ENCODE data around the gene RELA. TPM values are rescaled to one million over a fixed set of nuclear protein-coding genes. Genes with fewer than 3 reads are reported as not detected.
A peak's percentile ranks its signal among the peaks of the same experiment; 100 is the strongest.

RELA gene
- total RNA-seq, 1 donor from 2014 or later, result 64.8 TPM

DNA sequence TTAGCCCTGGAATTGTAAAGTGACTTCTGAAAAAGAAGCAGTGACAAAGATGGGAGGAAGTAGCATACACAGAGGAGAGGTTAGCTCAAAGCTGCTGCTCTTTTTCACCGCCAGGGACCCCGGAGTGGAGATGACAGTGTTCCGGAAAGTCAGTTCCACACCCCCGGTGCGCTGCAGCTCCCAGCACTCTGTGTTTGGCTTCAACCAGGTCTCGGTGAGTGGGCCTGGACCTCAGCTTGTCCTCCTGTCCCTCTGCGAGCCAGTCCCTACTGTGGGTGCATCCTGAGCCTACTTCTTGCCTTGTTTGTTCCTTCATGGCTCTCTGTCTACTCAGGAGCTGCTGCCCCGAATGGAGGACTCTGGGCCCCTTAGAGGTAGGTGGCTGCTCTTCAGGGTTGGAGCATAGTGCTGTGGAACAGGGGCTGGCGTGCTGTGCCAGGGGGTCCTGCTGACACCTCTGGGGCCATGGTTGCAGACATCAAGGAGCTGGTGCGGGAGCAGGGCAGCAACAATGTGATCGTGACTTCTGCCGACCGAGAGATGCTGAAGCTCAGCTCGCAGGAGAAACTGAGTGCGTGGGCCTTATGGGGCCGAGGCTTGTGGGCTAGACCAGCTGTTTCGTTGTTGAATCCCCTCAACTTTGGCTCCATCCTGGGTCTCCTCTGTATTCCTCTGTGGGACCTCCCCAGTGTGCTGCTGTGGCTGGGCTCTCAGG, 45.4 kb downstream of the RELA start:
- Mint-ChIP-seq H3K27me3 (no peaks in the 10 kb centered on the region), H3K4me1 (ENCODE audit: unreplicated experiment) (peaks cover 11% of the 10 kb centered on the region), H3K36me3 (peaks cover 1% of the 10 kb centered on the region), H3K9me3 (no peaks in the 10 kb centered on the region), H3K4me3 (peak overlapping the region; percentile 96), H3K27ac (peak overlapping the region; percentile 91)
- no peak for TF ChIP-seq CTCF (conservative IDR thresholded peaks at IDR 0.05)
- no peak for DNase-seq (ENCODE audit: extremely low spot score, unreplicated experiment)

DNA sequence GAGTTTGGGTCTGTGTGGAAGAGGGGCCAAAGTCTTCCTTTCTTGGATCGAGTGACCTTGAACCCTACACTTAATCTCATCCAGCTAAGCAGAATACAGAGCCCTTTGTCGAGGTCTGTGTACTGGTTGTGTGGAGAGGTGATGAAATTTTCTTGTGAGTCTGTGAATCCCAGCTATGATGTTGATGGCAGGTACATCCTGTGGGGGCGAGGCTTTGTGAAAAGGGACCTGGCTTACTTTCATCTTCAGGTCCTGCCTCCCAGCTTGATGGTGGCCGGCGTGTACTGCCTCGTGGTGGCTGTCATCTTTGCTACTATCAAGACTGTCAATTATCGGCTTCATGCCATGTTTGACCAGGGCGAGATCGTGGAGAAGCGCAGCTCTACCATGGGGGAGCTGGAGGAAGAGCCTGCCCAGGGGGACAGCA, 46.1 kb downstream of the RELA start:
- peak overlapping the region; percentile 96 for H3K4me3 Mint-ChIP-seq
- peaks cover 5% of the 10 kb centered on the region for H3K36me3 Mint-ChIP-seq
- H3K27ac Mint-ChIP-seq, result peak overlapping the region; percentile 91
- peaks cover 16% of the 10 kb centered on the region for H3K4me1 Mint-ChIP-seq (ENCODE audit: unreplicated experiment)
- TF ChIP-seq CTCF (conservative IDR thresholded peaks at IDR 0.05), result no peak
- no peak for DNase-seq (ENCODE audit: extremely low spot score, unreplicated experiment)
- no peaks in the 10 kb centered on the region for H3K27me3 Mint-ChIP-seq
- H3K9me3 Mint-ChIP-seq, result no peaks in the 10 kb centered on the region

DNA sequence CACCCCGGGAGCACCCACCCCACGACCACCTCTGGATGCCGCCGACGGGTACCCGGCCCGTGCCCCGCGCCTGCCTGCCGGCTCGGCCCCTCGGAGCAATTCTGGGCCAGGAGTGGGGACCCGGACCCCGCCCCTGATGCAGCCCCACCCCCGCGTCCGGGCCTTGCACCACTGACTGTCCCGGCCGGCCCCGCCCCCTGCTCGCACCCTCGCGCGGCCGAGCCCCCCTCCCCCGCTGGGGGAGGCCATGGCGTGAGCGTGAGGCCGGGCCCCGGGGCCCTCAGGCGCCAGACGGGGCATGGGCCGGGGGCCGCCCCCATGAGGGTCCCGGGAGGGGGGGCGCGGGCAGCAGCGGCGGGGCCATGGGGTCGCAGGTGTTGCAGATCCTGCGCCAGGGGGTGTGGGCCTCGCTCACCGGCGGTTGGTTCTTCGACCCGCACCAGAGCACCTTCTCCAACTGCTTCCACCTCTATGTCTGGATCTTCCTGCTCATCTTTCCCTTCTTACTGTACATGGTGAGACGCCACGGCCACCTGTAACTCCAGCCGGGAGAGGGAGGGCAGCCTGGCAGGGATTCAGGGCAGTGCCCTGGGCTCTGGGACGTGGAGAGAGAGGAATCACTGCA, 46.7 kb downstream of the RELA start:
- H3K27me3 Mint-ChIP-seq, result no peaks in the 10 kb centered on the region
- peak overlapping the region; percentile 98 for H3K27ac Mint-ChIP-seq
- H3K4me3 Mint-ChIP-seq, result peak overlapping the region; percentile 96
- H3K4me1 Mint-ChIP-seq (ENCODE audit: unreplicated experiment), result peaks cover 16% of the 10 kb centered on the region
- peaks cover 5% of the 10 kb centered on the region for H3K36me3 Mint-ChIP-seq
- H3K9me3 Mint-ChIP-seq, result no peaks in the 10 kb centered on the region
- no peak for DNase-seq (ENCODE audit: extremely low spot score, unreplicated experiment)
- no peak for TF ChIP-seq CTCF (conservative IDR thresholded peaks at IDR 0.05)

GRCh38 chr11:65615229-65615949, 47.3 kb downstream of the RELA start, which contains the start of gene PCNX3:
TSS of gene PCNX3 (plus strand) at chr11:65615776. CDS start at chr11:65616312, 536 bp downstream.
- no peaks in the 10 kb centered on the region for H3K9me3 Mint-ChIP-seq
- H3K4me3 Mint-ChIP-seq, result peak within 1 kb of the TSS; percentile 96
- peak within 1 kb of the TSS; percentile 98 for H3K27ac Mint-ChIP-seq
- TF ChIP-seq CTCF (conservative IDR thresholded peaks at IDR 0.05), result no peak
- peaks cover 21% of the 10 kb centered on the region for H3K4me1 Mint-ChIP-seq (ENCODE audit: unreplicated experiment)
- DNase-seq (ENCODE audit: extremely low spot score, unreplicated experiment), result peak; percentile 100
- peaks cover 5% of the 10 kb centered on the region for H3K36me3 Mint-ChIP-seq
- H3K27me3 Mint-ChIP-seq, result no peaks in the 10 kb centered on the region

DNA sequence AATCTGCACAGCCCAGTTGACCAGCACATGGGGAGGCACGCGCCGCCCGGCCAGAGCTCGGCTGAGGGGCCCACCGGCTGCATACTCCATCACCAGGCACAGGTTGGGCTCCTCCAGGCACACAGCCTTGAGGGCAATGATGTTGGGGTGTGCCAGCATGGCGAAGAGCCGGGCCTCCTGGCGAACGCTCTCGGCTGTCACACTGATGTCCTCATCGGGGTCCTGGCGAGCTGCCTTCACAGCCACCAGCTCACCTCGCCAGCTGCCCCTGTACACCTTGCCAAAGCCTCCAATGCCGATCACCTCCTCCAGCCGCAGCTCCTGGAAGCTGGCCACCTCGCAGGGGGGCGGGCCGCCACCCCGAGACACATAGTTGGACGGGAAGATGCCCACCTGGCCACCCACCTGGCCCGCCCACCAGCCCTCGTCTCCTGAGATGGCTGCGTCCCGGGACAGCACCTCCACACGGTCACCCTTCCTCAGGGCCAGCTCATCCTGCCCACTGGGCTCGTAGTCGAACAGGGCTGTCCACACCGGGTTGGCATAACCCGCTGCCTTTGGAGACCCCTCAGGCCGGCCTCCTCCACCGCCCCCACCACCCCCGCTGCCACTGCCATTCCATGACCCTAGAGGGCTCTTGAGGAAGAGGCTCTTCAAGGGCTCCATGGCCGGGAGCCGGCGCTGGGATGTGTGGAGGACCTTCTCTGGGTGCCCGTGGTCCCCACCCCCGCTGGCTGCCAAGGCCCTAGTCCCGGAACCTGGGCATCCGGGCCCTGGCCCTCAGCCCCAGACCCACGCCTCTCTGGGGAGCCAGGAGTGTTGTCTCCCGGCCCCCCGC, 49.4 kb downstream of the RELA start:
- peaks cover 31% of the 10 kb centered on the region for H3K4me1 Mint-ChIP-seq (ENCODE audit: unreplicated experiment)
- H3K27ac Mint-ChIP-seq, result peak overlapping the region; percentile 73

More for the DNA sequence above, 49.4 kb downstream of the RELA start:
- DNase-seq (ENCODE audit: extremely low spot score, unreplicated experiment), result no peak
- Mint-ChIP-seq H3K27me3 (no peaks in the 10 kb centered on the region), H3K9me3 (no peaks in the 10 kb centered on the region), H3K36me3 (peaks cover 8% of the 10 kb centered on the region), H3K4me3 (peak overlapping the region; percentile 65)
- no peak for TF ChIP-seq CTCF (conservative IDR thresholded peaks at IDR 0.05)

Data from type B pancreatic cell (in vitro differentiated cells).